Activated T-cell treated with anti-CD3 and anti-CD28 coated beads, Interleukin-2, amount 50 U/mL, for 24 hours (primary cell): ENCODE data around the gene PCDHB4.
"Not testable (repeated sequence)": the region's sequence is repeated elsewhere in the genome, so short reads cannot be mapped to it uniquely, and the experiment has no call there.

ENCODE experiments used
- DNase-seq: peaks from one replicate; pipeline ENCODE4 v3.0.0-alpha.2; 2020
- H3K27ac Mint-ChIP-seq: 2 replicates; pipeline ENCODE4 v1.8.0; 2020; ENCODE audit warnings: mild to moderate bottlenecking, mixed read lengths
- H3K27me3 Mint-ChIP-seq: 2 replicates; pipeline ENCODE4 v1.8.0; 2020; ENCODE audit warnings: mixed read lengths
- H3K36me3 Mint-ChIP-seq: 2 replicates; pipeline ENCODE4 v1.8.0; 2020; ENCODE audit warnings: low read depth, mixed read lengths
- H3K4me1 Mint-ChIP-seq: 2 replicates; pipeline ENCODE4 v1.8.0; 2020; ENCODE audit warnings: low read depth, mixed read lengths
- H3K4me3 Mint-ChIP-seq: 2 replicates; pipeline ENCODE4 v1.8.0; 2020; ENCODE audit warnings: mild to moderate bottlenecking, moderate library complexity, mixed read lengths
- H3K9me3 Mint-ChIP-seq: 2 replicates; pipeline ENCODE4 v1.8.0; 2020; ENCODE audit warnings: mixed read lengths

Gene PCDHB4

DNA sequence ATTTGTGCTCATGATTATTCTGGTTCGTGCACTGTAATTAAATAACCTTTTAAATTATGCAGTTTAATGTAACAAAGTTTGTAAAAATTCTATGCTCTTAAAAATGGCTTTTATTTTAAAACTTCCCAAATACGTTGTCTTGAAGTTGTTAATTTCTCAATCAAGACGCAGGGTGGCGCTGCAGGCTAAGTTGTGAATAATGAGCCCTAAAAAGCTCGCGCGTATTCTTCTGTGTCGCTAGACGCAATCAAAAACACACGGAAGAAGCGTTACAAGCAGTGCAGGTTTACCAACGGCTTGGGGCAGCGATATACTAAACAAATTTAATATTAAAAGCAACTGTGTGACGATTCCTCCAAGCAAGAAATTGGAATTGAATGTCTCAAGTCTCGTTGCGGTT lies at the start of gene PCDHB4:
TSS of gene PCDHB4 (plus strand) at position 256 of the 400 bp plus-strand sequence. CDS start 181 bp downstream, outside the sequence.
- DNase-seq, result no peak
- H3K4me3 Mint-ChIP-seq, result no peak within 1 kb of the TSS
- H3K9me3 Mint-ChIP-seq, result peaks cover 12% of the 10 kb centered on the region
- peaks cover 34% of the 10 kb centered on the region for H3K27me3 Mint-ChIP-seq
- H3K36me3 Mint-ChIP-seq, result peaks cover 2% of the 10 kb centered on the region
- H3K4me1 Mint-ChIP-seq, result no peaks in the 10 kb centered on the region
- no peak within 1 kb of the TSS for H3K27ac Mint-ChIP-seq

DNA sequence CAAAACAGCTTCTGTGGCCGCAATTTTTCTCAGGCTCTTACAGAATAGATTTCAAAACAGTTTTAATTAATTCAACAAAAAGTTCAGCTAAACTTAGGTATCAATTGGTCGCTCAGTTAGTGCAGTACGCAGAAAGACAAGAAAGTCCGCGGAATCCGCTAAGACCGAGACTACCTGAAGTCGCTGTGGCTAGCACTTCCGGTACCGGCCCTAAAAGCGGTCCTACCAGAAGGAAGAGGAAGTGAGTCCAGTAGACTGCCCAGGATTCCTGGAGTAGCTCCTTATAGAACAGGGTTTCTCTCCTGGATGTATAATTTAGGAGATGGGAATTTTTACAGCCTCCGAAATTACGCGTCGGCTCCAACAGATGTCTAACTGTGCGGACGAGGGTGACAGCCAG lies 43.8 kb upstream of the PCDHB4 start:
- Mint-ChIP-seq H3K4me3 (peak overlapping the region; percentile 18), H3K27ac (no peak overlapping the region), H3K9me3 (peaks cover 13% of the 10 kb centered on the region), H3K4me1 (no peaks in the 10 kb centered on the region), H3K27me3 (peaks cover 37% of the 10 kb centered on the region), H3K36me3 (peaks cover 2% of the 10 kb centered on the region)
- DNase-seq, result no peak

GRCh38 chr5:141082228-141082627 lies 39.4 kb upstream of the PCDHB4 start:
- H3K4me3 Mint-ChIP-seq, result no peak overlapping the region
- H3K4me1 Mint-ChIP-seq, result peaks cover 6% of the 10 kb centered on the region

GRCh38 chr5:141084487-141084989 lies 37.1 kb upstream of the PCDHB4 start:
- no peak overlapping the region for H3K27ac Mint-ChIP-seq
- H3K4me1 Mint-ChIP-seq, result peaks cover 6% of the 10 kb centered on the region
- H3K27me3 Mint-ChIP-seq, result peaks cover 44% of the 10 kb centered on the region
- peaks cover 5% of the 10 kb centered on the region for H3K9me3 Mint-ChIP-seq
- peak overlapping the region; percentile 78 for H3K4me3 Mint-ChIP-seq
- H3K36me3 Mint-ChIP-seq, result no peaks in the 10 kb centered on the region
- DNase-seq, result peak; percentile 37

More at GRCh38 chr5:141082228-141082627, 39.4 kb upstream of the PCDHB4 start:
- peaks cover 12% of the 10 kb centered on the region for H3K9me3 Mint-ChIP-seq
- H3K36me3 Mint-ChIP-seq, result peaks cover 2% of the 10 kb centered on the region
- DNase-seq, result no peak
- H3K27ac Mint-ChIP-seq, result no peak overlapping the region
- peaks cover 46% of the 10 kb centered on the region for H3K27me3 Mint-ChIP-seq

DNA sequence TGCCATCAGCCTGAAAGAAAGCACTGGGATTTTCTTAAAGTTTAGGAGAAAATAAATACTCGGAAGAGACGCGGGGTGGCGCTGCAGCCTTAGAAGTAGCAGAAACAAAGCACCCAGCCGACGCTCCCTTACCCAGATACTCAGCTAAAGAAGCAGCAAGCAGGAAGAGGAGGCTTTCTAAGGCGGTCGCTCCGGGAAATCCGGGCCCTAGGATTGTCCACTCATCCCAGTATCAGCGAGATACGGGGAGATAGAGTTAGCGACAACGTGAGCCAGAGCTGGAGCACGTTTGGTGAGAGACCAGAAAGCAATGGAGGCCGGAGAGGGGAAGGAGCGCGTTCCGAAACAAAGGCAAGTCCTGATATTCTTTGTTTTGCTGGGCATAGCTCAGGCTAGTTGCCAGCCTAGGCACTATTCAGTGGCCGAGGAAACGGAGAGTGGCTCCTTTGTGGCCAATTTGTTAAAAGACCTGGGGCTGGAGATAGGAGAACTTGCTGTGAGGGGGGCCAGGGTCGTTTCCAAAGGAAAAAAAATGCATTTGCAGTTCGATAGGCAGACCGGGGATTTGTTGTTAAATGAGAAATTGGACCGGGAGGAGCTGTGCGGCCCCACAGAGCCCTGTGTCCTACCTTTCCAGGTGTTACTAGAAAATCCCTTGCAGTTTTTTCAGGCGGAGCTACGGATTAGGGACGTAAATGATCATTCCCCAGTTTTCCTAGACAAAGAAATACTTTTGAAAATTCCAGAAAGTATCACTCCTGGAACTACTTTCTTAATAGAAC lies 26.9 kb upstream of the PCDHB4 start, which contains the start of gene PCDHB2:
TSS of gene PCDHB2 (plus strand) at position 135 of the 782 bp plus-strand sequence. CDS start at position 311, 176 bp downstream.
- H3K27ac Mint-ChIP-seq, result no peak within 1 kb of the TSS
- peaks cover 28% of the 10 kb centered on the region for H3K9me3 Mint-ChIP-seq
- H3K4me1 Mint-ChIP-seq, result no peaks in the 10 kb centered on the region
- H3K4me3 Mint-ChIP-seq, result no peak within 1 kb of the TSS
- DNase-seq, result no peak
- H3K27me3 Mint-ChIP-seq, result peaks cover 50% of the 10 kb centered on the region
- H3K36me3 Mint-ChIP-seq, result peaks cover 7% of the 10 kb centered on the region

DNA sequence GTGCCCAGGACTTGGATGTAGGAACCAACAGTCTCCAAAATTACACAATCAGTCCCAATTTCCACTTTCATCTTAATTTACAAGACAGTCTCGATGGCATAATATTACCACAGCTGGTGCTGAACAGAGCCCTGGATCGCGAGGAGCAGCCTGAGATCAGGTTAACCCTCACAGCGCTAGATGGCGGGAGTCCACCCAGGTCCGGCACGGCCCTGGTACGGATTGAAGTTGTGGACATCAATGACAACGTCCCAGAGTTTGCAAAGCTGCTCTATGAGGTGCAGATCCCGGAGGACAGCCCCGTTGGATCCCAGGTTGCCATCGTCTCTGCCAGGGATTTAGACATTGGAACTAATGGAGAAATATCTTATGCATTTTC lies 26.4 kb upstream of the PCDHB4 start:
- H3K9me3 Mint-ChIP-seq, result peaks cover 33% of the 10 kb centered on the region
- H3K36me3 Mint-ChIP-seq, result peaks cover 7% of the 10 kb centered on the region
- DNase-seq, result no peak
- H3K27ac Mint-ChIP-seq, result no peak overlapping the region
- H3K27me3 Mint-ChIP-seq, result peaks cover 55% of the 10 kb centered on the region
- no peaks in the 10 kb centered on the region for H3K4me1 Mint-ChIP-seq
- H3K4me3 Mint-ChIP-seq, result no peak overlapping the region

GRCh38 chr5:141096181-141096580 lies 25.4 kb upstream of the PCDHB4 start:
- DNase-seq, H3K27ac Mint-ChIP-seq, H3K36me3 Mint-ChIP-seq, H3K4me3 Mint-ChIP-seq, H3K4me1 Mint-ChIP-seq: not testable (repeated sequence)
- H3K27me3 Mint-ChIP-seq, result peaks cover 60% of the 10 kb centered on the region
- H3K9me3 Mint-ChIP-seq, result peaks cover 41% of the 10 kb centered on the region

GRCh38 chr5:141096586-141096985 lies 25.0 kb upstream of the PCDHB4 start:
- DNase-seq, H3K4me3 Mint-ChIP-seq, H3K4me1 Mint-ChIP-seq, H3K27ac Mint-ChIP-seq: not testable (repeated sequence)
- Mint-ChIP-seq H3K27me3 (peaks cover 64% of the 10 kb centered on the region), H3K36me3 (peaks cover 10% of the 10 kb centered on the region), H3K9me3 (peaks cover 45% of the 10 kb centered on the region)

DNA sequence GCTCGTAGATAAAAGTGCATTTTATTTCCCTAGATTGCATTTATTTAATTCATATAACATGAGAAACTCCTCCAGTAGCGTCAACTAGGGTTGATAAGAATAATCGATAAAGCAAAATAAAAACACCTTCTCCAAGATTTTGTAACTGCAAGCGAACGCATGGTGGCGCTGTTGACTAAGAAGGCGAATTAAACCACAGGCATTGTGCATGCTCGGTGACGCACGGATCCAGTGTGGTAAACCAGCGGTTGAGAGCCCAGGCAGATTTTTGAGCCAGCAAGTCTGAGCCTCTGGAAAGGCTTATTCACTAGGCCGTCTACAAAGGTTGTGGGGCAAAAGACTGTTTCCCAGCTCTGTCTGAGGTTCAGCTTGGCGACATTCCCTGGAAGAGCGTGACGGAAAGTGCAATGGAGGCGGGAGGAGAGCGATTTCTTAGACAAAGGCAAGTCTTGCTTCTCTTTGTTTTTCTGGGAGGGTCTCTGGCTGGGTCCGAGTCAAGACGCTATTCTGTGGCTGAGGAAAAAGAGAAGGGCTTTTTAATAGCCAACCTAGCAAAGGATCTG lies 21.3 kb upstream of the PCDHB4 start, which contains the start of gene PCDHB3:
TSS of gene PCDHB3 (plus strand) at position 231 of the 563 bp plus-strand sequence. CDS start at position 408, 177 bp downstream.
- Mint-ChIP-seq H3K4me3 (no peak within 1 kb of the TSS), H3K36me3 (peaks cover 11% of the 10 kb centered on the region), H3K9me3 (peaks cover 35% of the 10 kb centered on the region), H3K27ac (no peak within 1 kb of the TSS), H3K27me3 (peaks cover 56% of the 10 kb centered on the region), H3K4me1 (no peaks in the 10 kb centered on the region)
- no peak for DNase-seq

- Mint-ChIP-seq H3K4me1 (no peaks in the 10 kb centered on the region), H3K27ac (no peak overlapping the region), H3K4me3 (no peak overlapping the region), H3K9me3 (peaks cover 30% of the 10 kb centered on the region), H3K36me3 (peaks cover 6% of the 10 kb centered on the region), H3K27me3 (peaks cover 49% of the 10 kb centered on the region)
- DNase-seq, result no peak
Observed at GRCh38 chr5:141101059-141101458, 20.6 kb upstream of the PCDHB4 start.

DNA sequence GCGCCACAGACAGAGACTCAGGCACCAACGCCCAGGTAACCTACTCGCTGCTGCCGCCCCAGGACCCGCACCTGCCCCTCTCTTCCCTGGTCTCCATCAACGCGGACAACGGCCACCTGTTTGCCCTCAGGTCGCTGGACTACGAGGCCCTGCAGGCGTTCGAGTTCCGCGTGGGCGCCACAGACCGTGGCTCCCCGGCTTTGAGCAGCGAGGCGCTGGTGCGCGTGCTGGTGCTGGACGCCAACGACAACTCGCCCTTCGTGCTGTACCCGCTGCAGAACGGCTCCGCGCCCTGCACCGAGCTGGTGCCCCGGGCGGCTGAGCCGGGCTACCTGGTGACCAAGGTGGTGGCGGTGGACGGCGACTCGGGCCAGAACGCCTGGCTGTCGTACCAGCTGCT lies 19.5 kb upstream of the PCDHB4 start:
- H3K27ac Mint-ChIP-seq, result not testable (repeated sequence)

DNA sequence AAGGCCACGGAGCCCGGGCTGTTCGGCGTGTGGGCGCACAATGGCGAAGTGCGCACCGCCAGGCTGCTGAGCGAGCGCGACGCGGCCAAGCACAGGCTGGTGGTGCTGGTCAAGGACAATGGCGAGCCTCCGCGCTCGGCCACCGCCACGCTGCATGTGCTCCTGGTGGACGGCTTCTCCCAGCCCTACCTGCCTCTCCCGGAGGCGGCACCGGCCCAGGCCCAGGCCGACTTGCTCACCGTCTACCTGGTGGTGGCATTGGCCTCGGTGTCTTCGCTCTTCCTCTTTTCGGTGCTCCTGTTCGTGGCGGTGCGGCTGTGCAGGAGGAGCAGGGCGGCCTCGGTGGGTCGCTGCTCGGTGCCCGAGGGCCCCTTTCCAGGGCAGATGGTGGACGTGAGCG lies 19.1 kb upstream of the PCDHB4 start:
- H3K9me3 Mint-ChIP-seq, result peaks cover 31% of the 10 kb centered on the region
- H3K36me3 Mint-ChIP-seq, H3K27ac Mint-ChIP-seq, DNase-seq, H3K4me1 Mint-ChIP-seq, H3K4me3 Mint-ChIP-seq: not testable (repeated sequence)
- peaks cover 44% of the 10 kb centered on the region for H3K27me3 Mint-ChIP-seq

More for the DNA sequence above, 19.5 kb upstream of the PCDHB4 start:
- H3K4me3 Mint-ChIP-seq, H3K36me3 Mint-ChIP-seq, H3K4me1 Mint-ChIP-seq, DNase-seq: not testable (repeated sequence)
- peaks cover 45% of the 10 kb centered on the region for H3K27me3 Mint-ChIP-seq
- H3K9me3 Mint-ChIP-seq, result peaks cover 30% of the 10 kb centered on the region

GRCh38 chr5:141105350-141105749 lies 16.3 kb upstream of the PCDHB4 start:
- peaks cover 6% of the 10 kb centered on the region for H3K36me3 Mint-ChIP-seq
- no peaks in the 10 kb centered on the region for H3K4me1 Mint-ChIP-seq
- H3K27ac Mint-ChIP-seq, result no peak overlapping the region
- H3K4me3 Mint-ChIP-seq, result no peak overlapping the region
- no peak for DNase-seq
- peaks cover 24% of the 10 kb centered on the region for H3K9me3 Mint-ChIP-seq
- H3K27me3 Mint-ChIP-seq, result peaks cover 31% of the 10 kb centered on the region

DNA sequence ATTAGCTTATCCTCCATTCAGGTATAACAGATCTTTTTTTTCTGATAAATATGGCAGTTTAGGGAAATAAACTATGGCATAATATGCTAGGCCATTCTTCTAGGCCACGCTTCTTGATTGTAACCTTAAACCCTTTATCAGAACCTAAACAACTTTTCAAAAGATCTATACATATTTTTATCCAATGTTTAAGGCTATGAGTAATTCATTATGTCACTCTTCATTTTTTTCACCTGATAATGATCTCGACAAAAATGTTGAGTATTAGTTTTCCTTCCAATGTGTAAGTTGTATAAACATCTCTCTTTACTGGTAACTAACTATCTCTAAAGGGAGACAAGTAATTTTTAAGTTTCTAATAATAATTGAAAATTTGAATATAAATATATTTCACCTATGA lies 2.4 kb upstream of the PCDHB4 start:
- Mint-ChIP-seq H3K27me3 (peaks cover 29% of the 10 kb centered on the region), H3K4me1 (no peaks in the 10 kb centered on the region), H3K36me3 (peaks cover 2% of the 10 kb centered on the region), H3K9me3 (peaks cover 30% of the 10 kb centered on the region), H3K4me3 (no peak overlapping the region), H3K27ac (no peak overlapping the region)
- no peak for DNase-seq

DNA sequence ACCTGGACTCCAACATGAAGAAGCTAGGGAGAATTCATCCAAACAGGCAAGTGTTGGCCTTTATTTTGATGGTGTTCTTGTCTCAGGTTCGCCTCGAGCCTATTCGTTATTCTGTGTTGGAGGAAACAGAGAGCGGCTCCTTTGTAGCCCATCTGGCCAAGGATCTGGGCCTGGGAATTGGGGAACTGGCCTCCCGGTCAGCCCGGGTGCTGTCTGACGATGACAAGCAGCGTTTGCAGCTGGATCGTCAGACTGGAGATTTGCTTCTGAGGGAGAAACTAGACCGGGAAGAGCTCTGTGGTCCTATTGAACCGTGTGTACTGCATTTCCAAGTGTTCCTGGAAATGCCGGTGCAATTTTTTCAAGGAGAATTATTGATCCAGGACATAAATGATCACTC lies 367 bp downstream of the PCDHB4 start:
- Mint-ChIP-seq H3K27me3 (peaks cover 34% of the 10 kb centered on the region), H3K9me3 (peaks cover 9% of the 10 kb centered on the region), H3K36me3 (peaks cover 2% of the 10 kb centered on the region), H3K4me1 (no peaks in the 10 kb centered on the region), H3K27ac (no peak overlapping the region), H3K4me3 (no peak overlapping the region)
- no peak for DNase-seq
